AG04450 (cell line): Measurements from ENCODE around the gene TMEM132A. TPM values are rescaled to one million over a fixed set of nuclear protein-coding genes. Genes with fewer than 3 reads are reported as not detected.
A peak's percentile ranks its signal among the peaks of the same experiment; 100 is the strongest.

Source experiments
- CTCF ChIA-PET: fragments of 300-600, 350-600 bp; formaldehyde crosslinking; extraction: SDS; loops from one replicate; lab custom pipeline; 2022; ENCODE audit warnings: antibody characterized with exemption, inconsistent platforms; lab: Charles Lee
- POLR2A ChIA-PET: fragments of 350-600 bp; formaldehyde crosslinking; extraction: SDS; loops from one replicate; lab custom pipeline; 2021; ENCODE audit warnings: antibody characterized with exemption, inconsistent platforms; lab: Yijun Ruan, JAX
- DNase-seq: peaks from one replicate; pipeline ENCODE4 v3.0.0-alpha.2; 2011; ENCODE audit warnings: low read depth, low spot score
- H3K27ac ChIP-seq: one replicate; pipeline ENCODE4 v1.5.1; 2012; ENCODE audit warnings: low read depth, low read length, control low read depth
- H3K27me3 ChIP-seq: one replicate; pipeline ENCODE4 v1.6.0; 2012; ENCODE audit warnings: low read length; ENCODE audit not compliant: control insufficient read depth, insufficient read depth
- H3K4me3 ChIP-seq: 2 replicates; pipeline ENCODE4 v1.5.1; 2011; ENCODE audit warnings: mild to moderate bottlenecking, low read depth, low read length, control low read depth
- H3K9me3 ChIP-seq: 2 replicates; pipeline ENCODE4 v1.5.1; 2012; ENCODE audit warnings: low read length; ENCODE audit not compliant: control insufficient read depth, insufficient read depth
- polyA plus RNA-seq: library from polyadenylated mRNA; depleted of rRNA; stranded (reverse); fragments of >200 nt; gene quantifications from 2 replicates; pipeline ENCODE4 v1.2.3, GENCODE V29; 2011
- TF ChIP-seq, protein P1 (sequence below): IDR thresholded peaks from 2 replicates; pipeline ENCODE4 v1.5.1; 2011; ENCODE audit warnings: low read depth, low read length, control low read depth, inconsistent platforms

The TMEM132A gene
- polyA plus RNA-seq, 1 experiment: 25.9 TPM

DNA sequence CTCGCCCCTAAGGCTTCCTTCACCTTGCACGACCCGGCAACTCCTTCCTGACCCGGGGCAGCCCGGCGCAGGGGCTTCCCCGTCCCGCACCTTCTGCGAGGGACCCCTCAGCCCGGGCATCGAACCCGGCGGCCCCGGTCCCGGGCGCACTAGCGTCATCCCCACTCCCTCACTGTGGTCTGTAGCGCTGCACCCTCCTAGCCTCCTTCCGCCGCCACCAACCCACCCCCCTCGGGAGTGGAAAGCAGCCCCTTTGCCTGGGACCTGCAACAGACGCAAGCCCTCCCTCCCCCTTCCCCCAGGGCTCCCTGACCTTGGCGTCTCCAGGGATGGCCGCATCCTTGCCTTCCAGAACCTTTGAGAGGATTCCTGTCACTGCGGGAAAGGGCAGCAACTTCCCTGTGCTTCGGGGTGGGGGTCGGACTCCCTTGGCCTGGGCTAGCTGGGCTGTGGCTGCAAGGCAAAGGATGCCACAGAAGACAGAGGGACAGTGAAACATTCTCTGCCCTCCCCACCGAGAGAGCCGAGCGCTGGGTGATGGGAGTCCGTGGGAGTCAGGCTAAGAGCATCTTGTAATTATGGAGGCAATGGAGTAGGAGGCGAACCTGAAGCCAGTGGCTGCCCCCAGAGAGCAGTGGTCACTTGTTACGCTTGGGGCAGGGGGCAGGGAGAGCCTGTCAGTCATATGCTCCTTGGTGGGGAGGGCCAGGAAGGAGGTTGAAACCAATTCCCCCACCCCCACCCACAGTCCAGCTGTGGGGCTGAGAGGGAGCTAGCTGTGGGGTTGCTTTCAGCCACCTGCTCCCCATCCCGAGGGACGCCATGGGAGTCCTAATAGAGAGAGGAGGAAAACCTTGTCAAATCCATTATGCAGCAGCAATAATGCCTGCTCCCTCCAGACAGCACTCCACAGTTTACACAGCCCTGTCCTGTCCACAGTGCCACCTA lies 920 bp downstream of the TMEM132A start:
- POLR2A ChIA-PET: interaction anchor here (0.6 kb wide), 2 partner anchors 15 to 51 kb away, joined by 3 read pairs; no protein-coding TSS in a partner anchor
- H3K4me3 ChIP-seq: peak overlapping the region; percentile 79
- H3K27me3 ChIP-seq: no peaks in the 10 kb centered on the region
- DNase-seq: no peak
- H3K27ac ChIP-seq: peak overlapping the region; percentile 52
- TF ChIP-seq, protein P1, sequence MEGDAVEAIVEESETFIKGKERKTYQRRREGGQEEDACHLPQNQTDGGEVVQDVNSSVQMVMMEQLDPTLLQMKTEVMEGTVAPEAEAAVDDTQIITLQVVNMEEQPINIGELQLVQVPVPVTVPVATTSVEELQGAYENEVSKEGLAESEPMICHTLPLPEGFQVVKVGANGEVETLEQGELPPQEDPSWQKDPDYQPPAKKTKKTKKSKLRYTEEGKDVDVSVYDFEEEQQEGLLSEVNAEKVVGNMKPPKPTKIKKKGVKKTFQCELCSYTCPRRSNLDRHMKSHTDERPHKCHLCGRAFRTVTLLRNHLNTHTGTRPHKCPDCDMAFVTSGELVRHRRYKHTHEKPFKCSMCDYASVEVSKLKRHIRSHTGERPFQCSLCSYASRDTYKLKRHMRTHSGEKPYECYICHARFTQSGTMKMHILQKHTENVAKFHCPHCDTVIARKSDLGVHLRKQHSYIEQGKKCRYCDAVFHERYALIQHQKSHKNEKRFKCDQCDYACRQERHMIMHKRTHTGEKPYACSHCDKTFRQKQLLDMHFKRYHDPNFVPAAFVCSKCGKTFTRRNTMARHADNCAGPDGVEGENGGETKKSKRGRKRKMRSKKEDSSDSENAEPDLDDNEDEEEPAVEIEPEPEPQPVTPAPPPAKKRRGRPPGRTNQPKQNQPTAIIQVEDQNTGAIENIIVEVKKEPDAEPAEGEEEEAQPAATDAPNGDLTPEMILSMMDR: no peak
- CTCF ChIA-PET: no interaction called here
- no peaks in the 10 kb centered on the region; the same call in 1 of the 2 replicates for H3K9me3 ChIP-seq

DNA sequence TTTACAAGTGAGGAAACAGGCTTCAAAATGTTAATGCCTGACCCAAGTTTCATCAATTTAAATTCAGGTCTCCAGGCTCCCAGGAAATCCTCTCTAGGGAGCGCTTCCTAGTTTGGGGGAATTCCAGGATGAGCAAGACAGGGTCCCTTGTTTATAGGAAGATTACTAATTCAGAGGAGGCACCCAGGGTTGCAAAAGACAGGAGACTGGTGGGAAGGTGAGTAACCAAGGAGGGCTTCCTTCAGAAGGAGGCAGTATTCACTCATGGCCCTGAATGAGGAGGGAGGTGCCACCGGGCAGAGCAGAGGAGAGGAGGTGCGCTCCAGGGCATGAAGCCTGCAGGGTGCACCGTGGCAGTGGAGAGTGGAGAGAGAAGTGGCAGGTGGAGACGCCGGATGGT lies 1.6 kb downstream of the TMEM132A start:
- peak; percentile 29 for DNase-seq
- Histone ChIP-seq H3K27me3 (no peaks in the 10 kb centered on the region), H3K27ac (peak overlapping the region; percentile 52), H3K4me3 (peak overlapping the region; percentile 79), H3K9me3 (no peaks in the 10 kb centered on the region; the same call in 1 of the 2 replicates)
- TF ChIP-seq, protein P1: 0 out of 2 replicates have a peak, but pooled peaks have one; percentile 12
- CTCF ChIA-PET: interaction anchor here (1.6 kb wide), 1 partner anchor 94 kb away, joined by 3 read pairs; no protein-coding TSS in a partner anchor
- POLR2A ChIA-PET: interaction anchor here (0.6 kb wide), 2 partner anchors 14 to 52 kb away, joined by 3 read pairs; no protein-coding TSS in a partner anchor

DNA sequence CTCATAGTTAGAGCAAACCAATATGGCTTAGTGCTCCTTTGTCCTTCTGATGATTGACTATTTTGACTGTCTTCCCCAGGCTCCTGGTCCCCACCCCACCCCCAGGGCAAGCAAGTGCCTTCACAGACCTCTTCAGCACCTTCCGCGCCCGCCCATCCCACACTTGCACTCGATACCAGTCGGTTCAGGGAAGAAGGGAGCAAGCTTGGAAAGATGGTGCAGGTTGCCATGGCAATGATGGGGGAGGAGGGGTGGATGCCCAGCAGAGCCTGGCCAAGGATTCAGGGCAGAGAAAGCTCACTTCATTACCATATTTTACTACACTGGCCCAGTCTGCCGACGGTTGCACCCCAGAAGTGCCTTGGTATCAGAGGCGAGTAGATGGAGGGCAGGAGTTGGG lies 2.2 kb downstream of the TMEM132A start:
- Histone ChIP-seq H3K27ac (no peak overlapping the region), H3K4me3 (no peak overlapping the region), H3K27me3 (no peaks in the 10 kb centered on the region), H3K9me3 (no peaks in the 10 kb centered on the region; the same call in 1 of the 2 replicates)
- ChIA-PET POLR2A (interaction anchor here (0.8 kb wide), 1 partner anchor 11 kb away, joined by 3 read pairs; no protein-coding TSS in a partner anchor), CTCF (interaction anchor here (1.6 kb wide), 1 partner anchor 95 kb away, joined by 3 read pairs; no protein-coding TSS in a partner anchor)
- DNase-seq: no peak
- TF ChIP-seq, protein P1: no peak

DNA sequence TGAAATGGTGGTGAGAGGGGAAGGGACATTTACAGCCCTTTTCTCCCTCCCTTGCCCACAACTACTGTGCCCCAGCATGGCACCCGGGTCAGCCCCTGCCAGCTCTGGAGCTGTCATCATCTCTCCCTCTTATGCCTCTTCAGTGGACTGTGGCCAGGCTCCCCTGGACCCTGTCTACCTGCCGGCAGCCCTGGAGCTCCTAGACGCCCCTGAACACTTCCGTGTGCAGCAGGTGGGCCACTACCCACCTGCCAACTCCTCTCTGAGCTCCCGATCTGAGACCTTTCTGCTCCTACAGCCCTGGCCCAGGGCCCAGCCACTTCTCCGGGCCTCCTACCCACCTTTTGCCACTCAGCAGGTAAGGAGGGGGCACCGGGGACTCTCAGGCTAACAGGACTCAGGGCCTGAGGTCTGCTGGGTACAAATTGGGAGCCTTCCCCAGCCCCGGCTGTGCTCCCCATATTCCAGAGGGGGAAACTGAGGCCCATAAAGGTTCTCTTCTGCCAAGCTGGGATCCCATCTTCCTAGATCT lies 2.9 kb downstream of the TMEM132A start:
- no peaks in the 10 kb centered on the region; the same call in 1 of the 2 replicates for H3K9me3 ChIP-seq
- CTCF ChIA-PET: interaction anchor here (1.6 kb wide), 1 partner anchor 96 kb away, joined by 3 read pairs; no protein-coding TSS in a partner anchor
- H3K27ac ChIP-seq: no peak overlapping the region
- DNase-seq: no peak
- H3K4me3 ChIP-seq: no peak overlapping the region
- H3K27me3 ChIP-seq: no peaks in the 10 kb centered on the region
- TF ChIP-seq, protein P1: no peak
- POLR2A ChIA-PET: interaction anchor here (0.8 kb wide), 1 partner anchor 12 kb away, joined by 3 read pairs; no protein-coding TSS in a partner anchor
